Stimulated activated CD8-positive, alpha-beta memory T cell treated with anti-CD3 and anti-CD28 coated beads, Interleukin-7, amount 100 ng/mL, for 48 hours (primary cell): ENCODE data around the gene ZDBF2.
A peak's percentile ranks its signal among the peaks of the same experiment; 100 is the strongest.
"Not testable (repeated sequence)": the region's sequence is repeated elsewhere in the genome, so short reads cannot be mapped to it uniquely, and the experiment has no call there.

Source experiments
- DNase-seq, 2 donors: peaks; one replicate each; pipeline ENCODE4 v3.0.0-alpha.2; 2020; ENCODE audit warnings: low read depth in 1 of 2; ENCODE audit errors: extremely low read depth in 1 of 2

Gene ZDBF2

DNA sequence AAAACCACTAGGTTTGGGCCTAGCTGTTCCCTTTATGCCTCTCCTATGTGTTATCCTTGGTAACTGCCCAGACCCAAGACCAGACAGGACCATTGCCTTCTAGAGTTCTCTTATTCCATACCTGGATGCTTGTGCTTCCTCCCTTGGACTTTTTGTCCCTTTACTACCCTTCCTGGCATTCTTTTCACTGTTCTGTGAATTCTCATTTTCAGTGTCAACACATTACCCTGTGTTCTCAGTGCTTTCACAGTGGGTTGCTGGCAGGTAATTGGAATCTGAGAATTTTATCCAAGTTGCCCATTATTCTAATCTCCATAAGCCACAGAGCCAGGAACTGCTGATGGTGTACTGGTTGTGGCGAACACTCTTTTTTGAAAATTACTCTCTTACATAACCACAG lies 41.7 kb downstream of the ZDBF2 start:
- no peak for DNase-seq

DNA sequence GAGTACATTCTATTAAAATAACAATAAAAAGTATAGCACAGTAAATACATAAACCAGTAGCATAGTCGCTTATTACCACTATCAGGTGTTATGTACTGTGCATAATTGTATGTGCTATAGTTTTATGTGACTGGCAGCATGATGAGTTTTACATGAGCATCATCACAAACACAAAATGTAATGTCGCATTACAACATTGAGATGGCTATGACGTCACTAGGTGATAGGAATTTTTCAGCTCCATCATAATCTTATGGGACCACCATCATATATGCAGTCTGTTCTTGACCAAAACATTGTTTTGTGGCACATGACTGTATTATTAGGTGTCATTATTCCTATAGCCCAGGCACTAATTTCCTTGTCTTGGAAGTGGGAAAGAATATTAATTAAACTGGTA lies 48.6 kb downstream of the ZDBF2 start:
- no peak for DNase-seq

DNA sequence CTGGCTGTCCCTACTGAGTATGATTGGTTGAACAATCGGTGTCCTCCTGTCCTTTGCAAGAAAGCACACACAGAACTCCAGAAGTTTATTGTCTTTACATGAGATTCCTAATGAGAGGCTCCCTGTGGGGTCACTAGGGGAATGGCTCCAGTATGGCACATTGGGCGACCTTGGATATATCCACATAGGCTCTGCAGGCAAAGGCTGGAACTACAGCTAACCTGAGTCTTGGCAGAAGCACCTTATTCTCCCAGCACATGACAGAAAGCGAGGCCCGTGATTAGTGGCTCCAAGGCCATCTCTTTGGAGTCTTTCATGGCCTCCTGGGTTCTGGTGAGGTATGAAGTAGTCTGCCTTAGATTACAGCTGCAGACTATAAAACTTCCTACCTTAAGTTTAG lies 49.0 kb downstream of the ZDBF2 start:
- no peak for DNase-seq

DNA sequence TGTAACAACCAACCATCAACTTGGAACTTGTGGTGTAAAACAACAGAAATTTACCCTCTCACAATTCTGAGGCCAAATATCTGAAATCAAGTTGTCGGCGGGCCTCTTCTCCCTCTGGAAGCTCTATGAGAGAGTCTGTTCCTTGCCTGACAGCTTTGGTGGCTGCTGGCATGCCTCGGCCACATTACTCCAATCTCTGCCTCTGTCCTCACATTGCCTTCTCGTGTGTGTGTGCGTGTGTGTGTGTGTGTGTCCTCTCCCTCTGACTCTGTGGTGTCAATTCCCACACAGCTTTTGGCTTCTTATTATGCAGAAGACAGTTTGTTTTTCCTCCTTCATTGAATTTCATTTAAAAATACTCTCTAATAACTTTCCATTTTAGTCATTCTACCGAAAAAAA lies 50.4 kb downstream of the ZDBF2 start:
- DNase-seq = no peak

DNA sequence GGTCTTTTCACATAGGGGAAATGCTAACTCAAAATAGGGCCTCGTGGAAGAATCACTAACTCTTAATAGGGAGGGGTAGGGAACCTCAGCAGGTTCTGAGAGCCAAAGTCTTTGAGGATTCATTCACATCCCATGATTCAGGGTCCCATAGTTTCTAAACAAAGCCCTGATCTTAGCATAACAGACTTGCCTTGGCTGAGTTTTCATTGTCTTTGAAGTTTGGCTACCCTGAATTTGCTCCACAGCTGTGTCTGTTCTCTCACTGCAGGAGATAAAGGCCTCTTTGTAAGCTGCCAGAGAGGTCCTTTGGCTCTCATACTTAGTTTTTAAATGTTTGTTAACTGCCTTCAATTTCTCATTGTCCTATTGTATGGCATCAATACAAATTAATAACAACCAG lies 54.5 kb downstream of the ZDBF2 start:
- no peak for DNase-seq

DNA sequence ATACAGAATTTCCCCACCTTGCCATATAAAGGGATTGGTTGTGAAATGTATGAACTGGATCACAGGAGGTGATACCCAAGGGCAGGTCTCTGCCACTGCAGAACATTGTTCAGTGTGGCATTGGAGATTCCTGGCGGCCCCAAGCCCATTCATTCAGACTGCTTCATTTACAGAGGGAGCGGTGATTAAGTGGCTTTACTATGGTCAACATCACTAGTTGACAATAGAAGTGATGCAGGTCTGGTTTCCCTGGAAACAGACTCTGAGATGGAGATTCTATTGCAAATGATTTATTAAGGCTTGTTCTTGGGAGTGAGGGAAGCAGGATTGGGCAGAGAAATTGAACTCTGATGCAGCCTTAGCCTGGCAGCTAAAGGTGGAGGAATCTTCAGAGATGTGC lies 62.4 kb downstream of the ZDBF2 start:
- no peak for DNase-seq

DNA sequence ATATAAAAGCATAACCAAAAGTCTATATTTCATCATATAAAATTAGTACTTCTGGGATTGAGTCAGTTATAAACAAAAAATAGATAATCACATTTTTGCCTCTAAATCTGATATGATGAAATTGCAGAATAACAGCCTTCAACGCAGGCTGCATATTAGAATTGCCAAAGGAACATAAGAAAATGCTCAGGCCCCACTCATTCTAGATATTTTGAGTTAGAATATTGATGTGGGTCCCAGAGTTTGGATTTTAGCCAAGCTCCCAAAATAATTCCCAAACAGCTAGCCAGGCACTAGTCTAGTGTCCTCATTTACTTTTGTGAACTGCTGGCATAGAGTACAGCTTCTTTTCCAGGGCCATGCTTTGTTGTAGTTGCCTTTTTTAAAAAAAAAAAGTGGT lies 63.5 kb downstream of the ZDBF2 start:
- no peak for DNase-seq

DNA sequence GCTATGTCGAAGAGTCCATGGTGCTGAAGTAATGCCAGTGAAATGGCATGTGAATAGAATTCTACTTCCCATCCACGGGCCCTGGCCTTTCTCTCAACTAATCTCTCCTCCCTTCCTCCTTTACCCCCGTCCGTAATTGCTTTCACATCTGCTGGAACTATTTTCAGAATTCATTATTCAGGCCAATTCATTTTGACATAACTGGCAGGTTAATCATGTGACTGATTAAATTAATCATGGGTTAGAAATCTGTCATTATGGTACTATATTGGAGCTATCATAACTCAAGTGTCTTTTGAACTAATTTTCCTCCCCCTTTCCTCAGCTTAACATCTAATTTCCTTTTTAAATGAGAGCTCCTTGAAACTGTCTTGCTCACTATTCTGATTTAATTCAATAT lies 66.9 kb downstream of the ZDBF2 start:
- no peak for DNase-seq

DNA sequence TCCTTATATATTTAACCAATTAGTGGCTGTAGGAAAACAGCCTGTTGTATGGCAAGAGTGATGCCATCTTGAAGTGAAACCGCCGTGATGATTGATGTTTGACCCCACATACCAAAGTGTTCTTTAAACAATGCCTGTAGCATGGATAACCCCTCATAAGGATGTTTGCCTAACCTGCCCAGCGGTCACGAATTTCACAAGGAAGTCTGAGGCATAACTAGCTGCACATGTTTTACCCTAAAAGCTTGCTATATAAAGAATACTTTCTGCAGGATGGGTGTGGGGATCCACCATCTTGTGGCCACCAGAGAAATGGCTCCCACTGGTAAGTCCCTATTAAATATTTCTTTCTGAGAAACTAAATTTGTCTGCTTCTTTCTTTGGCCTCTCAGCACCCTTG lies 68.7 kb downstream of the ZDBF2 start:
- DNase-seq = no peak

DNA sequence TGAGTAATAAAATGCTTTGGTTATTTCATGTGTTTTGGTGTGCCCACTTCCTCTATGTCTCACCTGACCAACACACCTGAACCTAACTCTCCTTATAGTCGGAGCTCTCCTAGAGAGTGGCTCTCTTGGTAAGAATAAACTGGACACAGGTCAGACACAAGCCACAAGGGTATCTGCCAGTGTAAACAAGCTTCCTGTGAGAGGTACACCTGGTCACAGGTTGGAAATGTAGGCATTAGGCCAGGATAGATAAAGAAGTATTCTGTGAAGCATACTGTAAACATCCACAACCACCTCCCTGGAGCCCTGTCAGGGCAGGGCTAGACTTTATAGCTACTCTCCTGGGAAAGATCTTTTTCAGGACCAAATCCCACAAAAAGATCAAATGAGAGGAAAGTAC lies 69.4 kb downstream of the ZDBF2 start:
- no peak for DNase-seq

DNA sequence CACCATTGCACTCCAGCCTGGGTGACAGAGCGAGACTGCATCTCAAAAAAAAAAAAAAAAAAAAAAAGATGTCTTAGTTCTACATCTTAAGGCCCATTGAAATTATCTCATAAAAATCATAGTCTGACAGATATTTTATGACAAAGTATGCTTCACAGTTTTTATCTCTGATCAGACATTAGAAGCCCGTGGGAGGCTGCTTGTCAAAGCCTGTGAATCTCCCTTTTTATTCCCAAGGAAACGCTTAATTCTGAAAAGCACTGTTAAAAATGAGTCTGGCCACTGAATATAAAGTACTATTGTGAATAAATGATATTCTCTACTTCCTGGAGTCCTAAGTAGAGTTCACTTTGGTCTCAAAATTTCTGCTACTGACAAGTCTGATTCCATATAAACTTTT lies 71.1 kb downstream of the ZDBF2 start:
- no peak for DNase-seq

DNA sequence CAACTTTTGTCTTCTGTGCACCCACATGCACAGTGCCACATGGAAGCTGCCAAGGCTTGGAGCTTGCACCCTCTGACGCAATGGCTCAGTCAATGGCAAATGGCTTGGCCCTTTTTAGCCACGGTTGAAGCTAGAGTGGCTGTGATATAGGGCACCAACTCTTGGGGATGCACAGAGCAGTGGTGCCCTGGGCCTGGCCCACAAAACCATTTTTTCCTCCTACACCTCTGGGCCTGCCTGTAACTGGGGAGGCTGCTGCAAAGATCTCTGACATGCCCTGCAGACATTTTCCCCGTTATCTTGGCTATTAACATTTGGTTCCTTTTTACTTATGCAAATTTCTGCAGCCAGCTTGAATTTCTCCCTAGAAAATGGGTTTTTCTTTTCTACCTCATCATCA lies 74.9 kb downstream of the ZDBF2 start:
- DNase-seq = no peak

DNA sequence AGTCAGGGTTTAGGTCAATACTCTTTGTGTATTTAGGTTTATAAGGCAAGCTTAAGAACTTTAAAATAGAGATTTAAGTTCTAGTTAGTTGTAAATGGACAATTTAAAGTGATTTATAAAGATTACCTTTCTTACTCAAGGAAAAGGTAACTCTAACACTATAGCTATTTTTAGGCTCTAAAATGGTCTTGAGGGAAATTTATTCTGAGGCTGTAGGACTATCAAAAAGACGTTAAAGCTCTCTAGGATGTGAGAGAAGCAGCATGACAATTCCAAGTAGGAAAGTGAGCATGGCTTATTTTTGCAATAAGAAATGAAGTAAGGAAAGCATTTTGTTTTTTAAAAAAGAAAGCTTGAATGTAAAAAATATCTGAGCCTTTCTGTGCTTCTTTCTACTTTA lies 78.1 kb downstream of the ZDBF2 start:
- DNase-seq = no peak

DNA sequence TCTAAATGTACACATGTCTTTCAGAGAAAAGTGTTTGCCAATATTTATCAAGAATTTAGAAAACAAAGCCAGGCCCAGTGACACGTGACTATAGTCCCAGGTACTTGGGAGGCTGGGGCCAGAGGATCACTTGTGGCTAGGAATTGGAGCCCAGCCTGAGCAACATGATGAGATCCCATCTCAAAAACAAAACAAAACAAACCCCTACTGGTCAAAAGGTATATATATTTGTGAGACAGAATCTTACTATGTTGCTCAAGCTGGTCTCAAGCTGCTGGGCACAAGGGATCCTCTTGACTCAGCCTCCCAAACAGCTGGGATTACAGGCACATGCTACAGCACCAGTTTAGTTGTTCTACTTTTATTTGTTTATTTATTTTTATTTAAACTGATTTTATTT lies 79.2 kb downstream of the ZDBF2 start:
- DNase-seq = no peak

DNA sequence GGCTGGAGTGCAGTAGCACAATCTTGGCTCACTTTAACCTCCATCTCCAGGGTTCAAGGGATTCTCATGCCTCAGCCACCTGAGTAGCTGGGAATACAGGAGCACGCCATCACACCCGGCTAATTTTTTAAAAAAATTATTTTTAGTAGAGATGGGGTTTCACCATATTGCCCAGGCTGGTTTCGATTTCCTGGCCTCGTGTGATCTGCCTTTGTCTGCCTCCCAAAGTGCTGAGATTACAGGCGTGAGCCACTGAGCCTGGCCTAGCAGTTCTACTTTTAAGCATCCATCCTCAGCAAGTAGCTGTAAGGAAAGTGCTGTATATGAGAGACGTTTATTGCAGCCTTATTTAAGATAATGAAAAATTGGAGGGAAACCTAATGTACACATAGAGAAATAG lies 79.7 kb downstream of the ZDBF2 start:
- DNase-seq = no peak

DNA sequence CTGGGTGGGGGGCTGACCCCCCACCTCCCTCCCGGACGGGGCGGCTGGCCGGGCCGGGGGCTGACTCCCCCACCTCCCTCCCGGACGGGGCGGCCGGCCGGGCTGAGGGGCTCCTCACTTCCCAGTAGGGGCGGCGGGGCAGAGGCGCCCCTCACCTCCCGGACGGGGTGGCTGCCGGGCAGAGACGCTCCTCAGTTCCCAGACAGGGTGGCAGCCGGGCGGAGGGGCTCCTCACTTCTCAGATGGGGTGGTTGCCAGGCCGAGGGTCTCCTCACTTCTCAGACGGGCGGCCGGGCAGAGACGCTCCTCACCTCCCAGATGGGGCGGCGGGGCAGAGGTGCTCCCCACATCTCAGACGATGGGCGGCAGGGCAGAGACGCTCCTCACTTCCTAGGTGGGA lies 82.4 kb downstream of the ZDBF2 start:
- not testable (repeated sequence) for DNase-seq

DNA sequence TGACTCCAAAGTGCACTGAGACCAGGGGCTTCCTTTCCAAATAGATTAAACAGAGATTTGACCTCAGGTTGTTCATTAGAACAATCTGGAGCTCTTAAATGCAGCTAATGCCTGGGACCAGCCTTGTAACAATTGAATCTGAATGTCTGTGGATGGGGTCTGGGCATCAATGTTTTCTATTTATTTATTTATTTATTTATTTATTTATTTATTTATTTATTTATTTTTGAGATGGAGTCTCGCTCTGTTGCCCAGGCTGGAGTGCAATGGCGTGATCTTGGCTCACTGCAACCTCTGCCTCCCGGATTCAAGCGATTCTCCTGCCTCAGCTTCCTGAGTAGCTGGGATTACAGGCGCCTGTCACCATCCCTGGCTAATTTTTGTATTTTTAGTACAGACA lies 86.4 kb downstream of the ZDBF2 start:
- not testable (repeated sequence) for DNase-seq

DNA sequence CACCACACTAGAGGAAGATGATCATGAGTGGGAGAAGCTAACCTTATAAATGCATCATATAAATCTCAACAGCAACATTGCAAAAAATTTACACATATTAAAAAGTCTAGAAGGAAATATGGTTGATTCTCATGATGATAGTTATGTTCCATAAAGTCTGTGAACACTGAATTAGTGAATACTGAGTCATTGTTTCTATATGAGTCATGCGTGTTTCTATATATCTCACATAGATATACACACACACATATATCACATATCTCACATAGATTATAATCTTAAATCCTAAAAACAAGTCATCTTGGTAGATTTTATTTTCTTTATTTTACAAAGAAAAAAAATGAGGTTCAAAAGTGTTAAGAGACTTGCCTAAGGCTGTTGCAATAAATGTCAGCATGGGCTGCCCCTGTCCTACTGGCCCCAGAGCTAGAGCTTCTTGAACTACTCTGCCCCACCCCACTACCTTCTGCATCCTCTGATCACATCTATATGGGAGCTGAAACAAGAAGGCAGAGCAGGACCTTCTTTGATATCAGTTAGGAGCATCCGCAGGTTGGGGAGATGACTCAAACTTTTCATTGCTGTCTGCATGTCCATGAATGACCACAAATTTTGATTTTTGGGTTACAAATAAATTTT lies 87.1 kb downstream of the ZDBF2 start:
- peak in 1 of 2 donors; percentile 2 for DNase-seq
